Measurements from ENCODE around the gene IP6K3.
A peak's percentile ranks its signal among the peaks of the same experiment; 100 is the strongest.

Gene IP6K3

DNA sequence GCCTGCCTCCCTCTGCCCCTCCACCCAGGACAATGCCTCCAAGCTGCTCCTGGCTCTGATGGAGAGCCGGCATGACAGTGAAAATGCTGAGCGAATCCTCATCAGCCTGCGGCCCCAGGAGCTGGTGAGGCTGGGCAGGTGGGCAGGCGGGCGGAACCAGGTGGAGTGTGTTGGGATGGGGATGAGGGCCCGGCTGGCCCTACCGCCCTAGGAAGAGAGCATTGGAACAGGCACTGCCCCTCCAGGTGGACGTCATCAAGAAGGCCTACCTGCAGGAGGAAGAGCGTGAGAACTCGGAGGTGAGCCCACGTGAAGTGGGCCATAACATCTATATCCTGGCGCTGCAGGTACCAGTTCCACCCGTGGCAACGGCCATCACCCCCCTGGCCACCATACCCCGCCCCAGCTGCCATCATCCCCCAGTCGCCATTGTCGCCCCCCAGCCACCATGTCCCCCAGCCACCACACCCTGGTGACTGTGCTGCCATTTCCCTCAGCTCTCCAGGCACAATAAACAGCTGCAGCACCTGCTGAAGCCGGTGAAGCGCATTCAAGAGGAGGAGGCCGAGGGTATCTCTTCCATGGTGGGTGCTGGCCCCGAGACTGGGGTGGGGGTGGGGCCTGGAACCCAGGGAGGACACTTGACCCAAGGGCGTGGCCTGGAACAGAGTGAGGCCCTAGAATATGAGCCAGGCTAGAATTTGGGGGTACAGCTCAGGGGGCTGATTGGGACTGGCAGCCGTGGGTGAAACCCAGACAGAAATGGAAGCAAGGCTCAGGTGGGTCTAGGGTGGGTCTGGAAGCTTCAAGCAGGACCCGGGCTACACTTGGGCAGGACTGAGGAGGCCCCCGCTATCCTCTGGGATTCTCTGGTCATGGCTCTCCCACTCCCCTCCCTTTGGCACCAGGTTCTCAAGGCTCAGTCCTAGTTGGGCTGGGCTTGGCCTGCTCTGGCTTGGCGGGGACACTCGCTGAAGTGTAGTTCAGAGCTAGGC, 59.4 kb downstream of the IP6K3 start:
- no peak for DNase-seq

GRCh38 chr6:33686225-33686924, 60.3 kb downstream of the IP6K3 start:
- DNase-seq: no peak

DNA sequence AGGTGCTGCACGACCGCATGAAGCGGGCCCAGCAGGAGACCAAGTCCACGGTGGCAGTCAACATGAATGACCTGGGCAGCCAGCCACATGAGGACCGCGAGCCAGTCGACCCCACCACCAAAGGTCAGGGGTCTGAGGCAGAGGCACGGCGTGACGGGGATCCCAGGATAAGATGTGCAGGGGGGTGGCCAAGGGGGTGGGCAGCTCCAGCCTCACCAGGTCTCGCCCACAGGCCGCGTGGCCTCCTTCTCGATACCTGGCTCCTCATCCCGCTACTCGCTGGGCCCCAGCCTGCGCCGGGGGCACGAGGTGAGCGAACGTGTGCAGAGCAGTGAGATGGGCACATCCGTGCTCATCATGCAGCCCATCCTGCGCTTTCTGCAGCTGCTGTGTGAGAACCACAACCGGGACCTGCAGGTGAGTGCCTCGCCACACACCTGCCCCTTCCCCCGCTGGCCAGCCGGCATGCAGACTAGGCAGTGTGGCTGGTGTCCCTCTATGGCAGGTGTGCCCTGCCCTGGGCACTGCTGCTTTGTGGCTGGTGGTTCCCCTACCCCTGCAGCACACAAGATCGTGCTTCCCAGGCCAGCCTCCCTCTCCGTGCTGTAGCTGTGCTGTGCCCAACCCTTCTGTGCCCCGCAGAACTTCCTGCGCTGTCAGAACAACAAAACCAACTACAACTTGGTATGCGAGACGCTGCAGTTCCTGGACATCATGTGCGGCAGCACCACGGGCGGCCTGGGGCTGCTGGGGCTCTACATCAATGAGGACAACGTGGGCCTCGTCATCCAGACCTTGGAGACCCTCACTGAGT, 61.1 kb downstream of the IP6K3 start:
- no peak for DNase-seq

DNA sequence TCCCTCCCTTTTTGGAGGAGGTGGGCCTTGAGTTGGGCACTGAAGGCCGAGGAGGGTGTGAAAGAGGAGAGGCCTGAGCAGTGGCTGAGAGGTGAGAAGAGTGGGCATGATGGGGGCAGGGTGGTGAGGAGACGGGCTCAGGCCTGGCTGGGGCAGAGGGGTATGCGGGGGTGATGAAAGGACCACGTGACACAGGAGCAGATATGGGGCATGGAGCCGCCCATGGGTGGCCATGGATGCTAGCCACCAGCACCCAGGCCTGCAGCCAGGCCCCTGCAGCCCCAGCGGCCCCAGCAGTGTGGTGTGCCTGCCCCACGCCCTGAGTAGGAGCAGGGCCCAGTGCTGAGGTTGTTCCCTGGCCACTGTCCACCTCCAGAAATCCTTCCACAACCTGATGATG, 61.7 kb downstream of the IP6K3 start:
- DNase-seq: no peak

- no peak for DNase-seq
These were observed 62.2 kb downstream of the IP6K3 start for GRCh38 chr6:33684428-33684896.

DNA sequence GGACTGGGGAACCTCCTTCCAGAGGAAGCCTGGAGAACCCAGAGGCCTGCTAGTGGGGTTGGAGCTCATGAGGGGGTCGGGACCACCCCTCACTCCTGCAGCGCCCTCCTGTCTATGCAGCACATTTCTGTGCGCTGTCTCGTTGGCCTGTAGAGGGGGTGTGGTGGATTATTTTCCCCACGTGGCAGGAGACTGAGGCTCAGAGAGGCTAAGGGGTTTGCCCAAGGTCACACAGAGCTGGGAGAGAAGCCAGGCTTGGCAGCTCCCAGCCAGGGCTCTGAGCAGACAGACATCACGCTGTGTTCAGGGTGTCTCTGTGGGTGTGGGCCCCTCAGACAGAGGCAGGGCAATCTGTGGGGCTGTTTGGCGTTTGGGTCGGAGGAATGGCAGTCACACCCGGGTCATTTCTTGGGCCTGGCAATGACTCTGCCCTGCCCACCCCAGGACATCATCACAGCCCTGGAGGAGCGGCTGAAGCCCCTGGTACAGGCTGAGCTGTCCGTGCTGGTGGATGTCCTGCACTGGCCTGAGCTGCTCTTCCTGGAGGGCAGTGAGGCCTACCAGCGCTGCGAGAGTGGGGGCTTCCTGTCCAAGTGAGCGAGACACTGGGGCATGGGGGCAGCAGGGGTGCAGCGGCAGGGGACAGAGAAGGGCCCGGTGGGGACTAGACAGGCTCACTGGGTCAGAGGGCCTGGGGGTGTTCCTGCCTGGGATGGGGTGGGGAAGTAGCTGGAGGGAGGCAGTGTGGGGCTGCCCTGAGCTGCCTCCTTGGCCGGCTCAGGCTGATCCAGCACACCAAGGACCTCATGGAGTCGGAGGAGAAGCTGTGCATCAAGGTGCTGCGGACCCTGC, 62.9 kb downstream of the IP6K3 start:
- no peak for DNase-seq

- peak; percentile 54 for DNase-seq
These were observed 63.6 kb downstream of the IP6K3 start for GRCh38 chr6:33683051-33683571.

DNA sequence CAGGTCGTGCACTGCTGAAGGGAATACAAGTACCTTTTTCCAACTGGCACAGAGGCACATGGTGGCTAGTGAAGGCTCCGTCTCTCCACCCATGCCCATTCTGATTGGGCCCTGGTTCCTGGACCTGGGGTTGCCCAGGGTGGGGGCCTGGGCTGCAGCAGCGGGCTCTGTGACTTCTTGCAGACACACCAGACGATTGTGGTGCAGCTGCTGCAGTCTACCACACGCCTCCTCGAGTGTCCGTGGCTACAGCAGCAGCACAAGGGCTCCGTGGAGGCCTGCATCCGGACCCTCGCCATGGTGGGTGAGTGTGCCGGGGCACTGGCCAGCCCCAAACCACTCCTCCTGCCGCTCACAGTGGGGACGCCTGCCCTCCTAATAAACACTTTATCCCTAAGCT, 64.4 kb downstream of the IP6K3 start:
- DNase-seq: no peak

DNA sequence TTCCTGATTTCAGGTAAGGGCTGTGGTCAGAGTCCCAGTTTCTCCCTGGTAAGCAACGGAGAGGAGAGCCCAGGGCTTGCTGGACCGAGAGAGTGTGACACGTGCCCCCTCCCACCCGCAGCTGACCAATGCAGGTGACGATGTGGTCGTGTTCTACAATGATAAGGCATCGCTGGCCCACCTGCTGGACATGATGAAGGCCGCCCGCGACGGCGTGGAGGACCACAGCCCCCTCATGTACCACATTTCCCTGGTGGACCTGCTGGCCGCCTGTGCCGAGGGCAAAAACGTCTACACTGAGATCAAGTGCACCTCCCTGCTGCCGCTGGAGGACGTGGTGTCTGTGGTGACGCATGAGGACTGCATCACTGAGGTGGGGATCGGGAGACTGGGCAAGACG, 66.9 kb downstream of the IP6K3 start:
- DNase-seq: no peak

DNA sequence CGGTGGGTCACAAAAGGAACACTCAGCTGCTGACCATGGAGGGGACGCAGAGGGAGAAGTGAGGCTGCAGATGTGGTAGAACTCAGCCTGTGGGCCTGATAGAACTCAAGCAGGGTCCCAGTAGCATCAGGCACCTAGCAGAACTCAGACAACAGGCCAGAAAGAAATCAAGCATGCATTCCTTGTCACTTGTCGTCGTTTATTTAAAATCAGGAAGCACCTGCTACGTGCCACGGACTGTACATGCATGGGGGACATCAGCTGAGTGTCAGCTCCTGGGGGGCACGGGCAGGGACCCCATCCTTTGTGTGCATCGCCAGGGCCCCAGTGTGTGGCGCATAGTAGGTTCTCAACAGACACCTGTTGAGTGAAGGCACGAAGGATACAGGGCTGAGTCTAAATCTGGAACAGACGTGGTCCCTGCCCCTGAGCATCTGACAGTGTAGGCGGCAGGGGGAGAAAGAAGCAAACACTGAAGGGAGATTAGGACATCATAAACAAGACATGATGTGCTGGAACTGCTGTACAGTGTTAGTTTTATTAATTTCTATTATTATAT, 67.7 kb downstream of the IP6K3 start:
- DNase-seq: no peak

DNA sequence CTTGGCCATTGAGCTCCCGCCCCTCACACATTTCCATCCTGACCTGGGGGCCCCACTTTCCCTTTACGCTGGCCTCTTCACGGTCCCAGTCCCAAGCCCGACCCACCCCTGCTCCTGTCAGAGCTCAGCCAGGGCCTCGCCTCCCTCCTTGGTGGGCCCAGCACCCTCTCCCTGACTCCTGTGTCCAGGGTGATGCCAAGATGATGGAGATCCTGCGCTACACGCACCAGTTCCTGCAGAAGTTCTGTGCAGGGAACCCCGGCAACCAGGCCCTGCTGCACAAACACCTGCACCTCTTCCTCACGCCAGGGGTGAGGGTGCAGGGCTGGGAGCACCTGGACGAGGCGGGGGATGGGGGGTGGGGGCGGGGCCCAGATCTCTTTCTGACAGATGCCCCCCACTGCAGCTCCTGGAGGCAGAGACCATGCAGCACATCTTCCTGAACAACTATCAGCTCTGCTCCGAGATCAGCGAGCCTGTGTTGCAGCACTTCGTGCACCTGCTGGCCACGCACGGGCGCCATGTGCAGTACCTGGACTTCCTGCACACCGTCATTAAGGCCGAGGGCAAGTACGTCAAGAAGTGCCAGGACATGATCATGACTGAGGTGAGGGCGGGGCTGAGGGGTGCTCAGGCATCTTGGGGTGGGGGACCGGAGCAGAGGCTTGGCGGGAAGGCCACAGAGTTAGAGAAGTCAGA, 68.3 kb downstream of the IP6K3 start:
- DNase-seq: no peak

DNA sequence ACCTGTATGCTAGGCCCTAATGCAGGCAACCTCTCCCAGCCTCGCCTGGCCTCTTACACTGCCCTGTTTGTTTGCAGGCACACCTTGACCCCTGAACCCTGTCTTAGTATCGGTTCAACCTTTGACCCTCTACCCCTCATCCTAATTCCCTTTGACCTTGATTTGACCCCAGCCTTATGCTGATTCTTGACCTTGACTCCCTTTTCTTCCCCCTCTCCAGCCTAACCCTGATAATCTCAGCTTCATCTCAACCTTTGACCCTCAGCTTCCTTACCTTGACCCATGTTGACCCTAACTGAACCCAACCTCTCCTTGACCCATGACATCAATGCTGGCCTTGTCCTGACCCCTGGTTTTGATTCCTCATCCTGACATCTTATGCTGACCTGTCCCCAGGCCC, 69.0 kb downstream of the IP6K3 start:
- DNase-seq: no peak

GRCh38 chr6:33677143-33677660, 69.5 kb downstream of the IP6K3 start:
- DNase-seq: no peak

- DNase-seq: no peak
These were observed 70.1 kb downstream of the IP6K3 start for GRCh38 chr6:33676416-33677142.

GRCh38 chr6:33675968-33676367, 70.7 kb downstream of the IP6K3 start:
- DNase-seq: no peak

GRCh38 chr6:33673851-33674250, 72.9 kb downstream of the IP6K3 start:
- DNase-seq: no peak

GRCh38 chr6:33672808-33673207, 73.9 kb downstream of the IP6K3 start:
- no peak for DNase-seq

- DNase-seq: no peak
These were observed 75.0 kb downstream of the IP6K3 start for GRCh38 chr6:33671744-33672072.
